Parathyroid adenoma (tissue), 2 donors: Measurements from ENCODE around the gene ADAM11.

Source experiments
- H2AFZ ChIP-seq: fragments of 300-600 bp; sonication (generic); one replicate; pipeline ENCODE4 v1.7.0; 2017; ENCODE audit warnings: antibody characterized with exemption, mild to moderate bottlenecking
- H3K27ac ChIP-seq: fragments of 300-600 bp; sonication (generic); one replicate; pipeline ENCODE4 v1.7.0; 2017
- H3K27me3 ChIP-seq: fragments of 300-600 bp; sonication (generic); one replicate; pipeline ENCODE4 v1.7.0; 2017; ENCODE audit warnings: low read length; ENCODE audit not compliant: control insufficient read depth, insufficient read depth
- H3K36me3 ChIP-seq: fragments of 300-600 bp; sonication (generic); one replicate; pipeline ENCODE4 v1.7.0; 2017; ENCODE audit warnings: low read length; ENCODE audit not compliant: control insufficient read depth, insufficient read depth
- H3K4me1 ChIP-seq: fragments of 300-600 bp; sonication (generic); one replicate; pipeline ENCODE4 v1.7.0; 2017; ENCODE audit warnings: control low read depth
- H3K4me2 ChIP-seq: fragments of 300-600 bp; sonication (generic); one replicate; pipeline ENCODE4 v1.7.0; 2017; ENCODE audit warnings: low read length
- H3K4me3 ChIP-seq: fragments of 300-600 bp; sonication (generic); one replicate; pipeline ENCODE4 v1.7.0; 2017; ENCODE audit warnings: low read depth, low read length
- H3K79me2 ChIP-seq: fragments of 300-600 bp; sonication (generic); one replicate; pipeline ENCODE4 v1.7.0; 2017; ENCODE audit warnings: control low read depth
- H3K9ac ChIP-seq: fragments of 300-600 bp; sonication (generic); one replicate; pipeline ENCODE4 v1.7.0; 2017; ENCODE audit warnings: mild to moderate bottlenecking
- H3K9me3 ChIP-seq: fragments of 300-600 bp; sonication (generic); one replicate; pipeline ENCODE4 v1.7.0; 2017; ENCODE audit warnings: low read length; ENCODE audit not compliant: control insufficient read depth
- TF ChIP-seq, protein P1 (sequence below): fragments of 300-600 bp; sonication (generic); IDR thresholded peaks from one replicate; pipeline ENCODE4 v1.7.0; 2017; ENCODE audit warnings: antibody characterized with exemption, mild to moderate bottlenecking
- donor health status: primary hyperparathyroidism.

The ADAM11 gene

DNA sequence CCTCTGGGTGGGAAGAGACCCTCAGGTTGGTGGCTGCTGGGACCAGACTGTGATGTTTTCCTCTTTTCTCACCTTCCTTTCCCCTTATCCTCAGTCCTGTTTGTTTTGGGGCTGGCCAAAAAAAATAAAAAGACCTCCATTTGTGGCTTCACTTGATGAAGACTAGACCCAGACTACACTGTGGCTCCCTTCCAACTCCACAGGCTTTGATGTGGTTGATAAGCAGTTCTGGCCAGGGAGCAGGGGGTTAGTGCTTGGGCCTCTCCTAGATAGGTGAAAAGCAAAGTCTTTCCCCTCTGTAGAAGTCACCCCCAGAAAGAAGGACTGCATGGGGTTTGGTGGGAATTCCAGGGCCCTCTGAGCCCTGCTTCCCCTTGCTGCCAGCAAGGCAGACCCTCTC, 11.2 kb upstream of the ADAM11 start:
- TF ChIP-seq, protein P1, sequence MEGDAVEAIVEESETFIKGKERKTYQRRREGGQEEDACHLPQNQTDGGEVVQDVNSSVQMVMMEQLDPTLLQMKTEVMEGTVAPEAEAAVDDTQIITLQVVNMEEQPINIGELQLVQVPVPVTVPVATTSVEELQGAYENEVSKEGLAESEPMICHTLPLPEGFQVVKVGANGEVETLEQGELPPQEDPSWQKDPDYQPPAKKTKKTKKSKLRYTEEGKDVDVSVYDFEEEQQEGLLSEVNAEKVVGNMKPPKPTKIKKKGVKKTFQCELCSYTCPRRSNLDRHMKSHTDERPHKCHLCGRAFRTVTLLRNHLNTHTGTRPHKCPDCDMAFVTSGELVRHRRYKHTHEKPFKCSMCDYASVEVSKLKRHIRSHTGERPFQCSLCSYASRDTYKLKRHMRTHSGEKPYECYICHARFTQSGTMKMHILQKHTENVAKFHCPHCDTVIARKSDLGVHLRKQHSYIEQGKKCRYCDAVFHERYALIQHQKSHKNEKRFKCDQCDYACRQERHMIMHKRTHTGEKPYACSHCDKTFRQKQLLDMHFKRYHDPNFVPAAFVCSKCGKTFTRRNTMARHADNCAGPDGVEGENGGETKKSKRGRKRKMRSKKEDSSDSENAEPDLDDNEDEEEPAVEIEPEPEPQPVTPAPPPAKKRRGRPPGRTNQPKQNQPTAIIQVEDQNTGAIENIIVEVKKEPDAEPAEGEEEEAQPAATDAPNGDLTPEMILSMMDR, result no peak

DNA sequence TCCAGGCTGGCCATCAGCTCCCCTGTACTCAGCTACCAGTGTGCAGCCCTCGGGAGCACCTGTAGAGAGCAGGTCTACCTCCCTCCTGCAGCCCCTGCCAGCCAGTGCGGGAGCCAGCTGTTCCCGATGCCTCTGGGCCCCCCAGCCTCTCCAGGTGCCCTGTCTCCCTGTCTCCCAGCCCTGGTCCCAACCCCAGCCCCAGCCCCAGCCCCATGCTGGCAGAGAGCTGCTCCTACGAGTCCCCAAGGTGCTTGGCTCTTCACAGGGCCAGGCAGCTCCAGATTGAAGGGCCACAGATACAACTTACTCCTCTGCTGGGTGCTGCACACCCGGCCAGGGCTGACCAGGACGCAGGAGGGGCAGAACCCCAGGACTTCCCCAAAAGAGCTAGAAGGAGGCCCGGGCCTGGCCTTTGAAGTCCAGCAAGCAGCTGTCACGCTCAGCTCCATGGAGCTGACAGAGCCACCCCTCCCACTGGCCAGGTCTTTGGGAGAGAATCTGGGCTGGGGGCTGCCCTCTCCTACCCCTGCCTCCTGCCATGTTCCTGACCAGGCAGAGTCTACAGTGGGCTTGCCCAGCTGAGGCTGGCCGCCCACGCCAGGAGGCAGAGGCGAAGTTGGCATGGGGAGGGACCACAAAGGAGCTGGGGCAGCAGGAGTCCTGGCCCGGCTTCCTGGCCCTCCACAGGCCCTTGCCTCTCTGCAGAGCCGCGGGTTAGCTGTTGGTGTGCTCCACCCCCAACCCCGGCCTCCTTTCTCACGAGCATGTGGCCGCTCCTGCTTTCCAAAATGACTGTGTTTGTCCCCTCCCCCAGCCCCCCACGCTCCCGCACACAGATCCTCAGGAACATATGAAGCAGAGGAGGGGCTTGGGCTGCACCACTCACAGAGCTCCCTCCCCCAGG, 9.5 kb upstream of the ADAM11 start:
- no peaks in the 10 kb centered on the region for H3K79me2 ChIP-seq
- no peak overlapping the region for H3K4me2 ChIP-seq
- H3K9ac ChIP-seq, result no peak overlapping the region
- TF ChIP-seq, protein P1, result no peak
- no peak overlapping the region for H2AFZ ChIP-seq
- H3K4me1 ChIP-seq, result no peaks in the 10 kb centered on the region
- no peak overlapping the region for H3K4me3 ChIP-seq
- no peaks in the 10 kb centered on the region for H3K36me3 ChIP-seq
- no peaks in the 10 kb centered on the region for H3K9me3 ChIP-seq
- H3K27me3 ChIP-seq, result no peaks in the 10 kb centered on the region
- no peak overlapping the region for H3K27ac ChIP-seq

More for the DNA sequence above, 11.2 kb upstream of the ADAM11 start:
- H3K36me3 ChIP-seq, result no peaks in the 10 kb centered on the region
- H3K9me3 ChIP-seq, result no peaks in the 10 kb centered on the region
- H3K4me2 ChIP-seq, result no peak overlapping the region
- H3K4me3 ChIP-seq, result no peak overlapping the region
- no peak overlapping the region for H3K9ac ChIP-seq
- H2AFZ ChIP-seq, result no peak overlapping the region
- no peaks in the 10 kb centered on the region for H3K4me1 ChIP-seq
- H3K27me3 ChIP-seq, result no peaks in the 10 kb centered on the region
- no peaks in the 10 kb centered on the region for H3K79me2 ChIP-seq
- H3K27ac ChIP-seq, result no peak overlapping the region

DNA sequence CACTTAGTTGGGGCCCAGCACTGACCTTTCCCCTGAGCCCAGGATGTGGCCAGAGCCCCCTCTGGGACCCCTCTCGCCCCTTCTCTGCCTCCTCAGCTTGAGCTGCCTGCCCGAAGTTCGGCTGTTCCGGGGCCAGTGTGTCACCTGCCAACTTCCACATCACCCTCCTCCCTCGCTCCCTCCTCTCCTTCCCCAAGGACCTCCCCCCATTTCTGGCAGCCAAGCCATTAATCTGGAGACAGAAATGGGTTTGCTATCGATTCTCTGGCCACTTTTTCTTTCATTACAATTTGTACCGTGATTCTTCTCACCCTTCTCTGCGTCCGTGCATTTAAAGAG, 8.8 kb upstream of the ADAM11 start:
- Histone ChIP-seq H3K27ac (no peak overlapping the region), H3K9ac (no peak overlapping the region), H3K27me3 (no peaks in the 10 kb centered on the region), H3K4me2 (no peak overlapping the region), H3K9me3 (no peaks in the 10 kb centered on the region), H3K36me3 (no peaks in the 10 kb centered on the region), H3K79me2 (no peaks in the 10 kb centered on the region), H3K4me1 (no peaks in the 10 kb centered on the region), H2AFZ (no peak overlapping the region), H3K4me3 (no peak overlapping the region)
- TF ChIP-seq, protein P1, result no peak

DNA sequence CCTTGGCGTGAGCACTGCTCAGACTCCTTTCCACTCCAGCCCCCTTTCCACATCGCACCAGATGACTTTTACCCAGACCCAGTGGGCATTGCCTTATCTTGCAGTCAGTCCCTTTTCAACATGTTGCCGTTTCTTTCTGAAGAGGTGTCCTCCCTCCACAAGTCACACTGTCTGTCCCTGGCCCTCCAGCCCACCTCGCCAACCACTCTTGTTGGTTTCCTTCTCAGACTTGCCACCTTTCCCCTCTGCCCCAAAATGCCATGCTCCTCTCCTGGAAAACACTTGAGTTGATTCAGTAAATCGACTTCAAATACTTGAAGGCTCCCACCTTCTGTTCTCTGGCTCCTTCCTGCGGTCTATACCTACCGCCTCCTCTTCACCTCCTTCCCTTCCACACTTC, 7.5 kb upstream of the ADAM11 start:
- Histone ChIP-seq H3K36me3 (no peaks in the 10 kb centered on the region), H3K27ac (no peak overlapping the region), H3K79me2 (no peaks in the 10 kb centered on the region), H2AFZ (no peak overlapping the region), H3K4me1 (no peaks in the 10 kb centered on the region), H3K4me3 (no peak overlapping the region), H3K27me3 (no peaks in the 10 kb centered on the region), H3K9ac (no peak overlapping the region), H3K9me3 (no peaks in the 10 kb centered on the region), H3K4me2 (no peak overlapping the region)
- TF ChIP-seq, protein P1, result no peak

DNA sequence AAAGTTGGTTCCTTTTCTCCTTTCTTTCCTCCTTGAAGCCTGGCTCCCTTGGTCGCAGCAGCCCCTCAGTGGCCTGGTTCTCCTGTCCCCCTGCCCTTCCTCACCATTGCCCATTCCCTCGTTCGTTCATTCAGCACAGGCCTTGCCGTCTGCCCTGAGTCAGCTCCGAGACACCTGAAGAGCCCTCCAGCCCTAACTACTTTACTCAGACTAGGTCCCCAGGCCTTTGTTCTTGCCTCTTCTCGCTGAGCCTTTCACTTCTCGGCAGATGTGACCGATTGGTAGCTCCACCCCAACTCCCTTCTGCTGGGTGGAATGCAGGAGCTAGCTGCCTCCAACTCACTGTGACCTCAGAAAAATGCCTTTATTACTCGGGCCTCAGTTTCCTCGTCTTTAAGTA, 7.0 kb upstream of the ADAM11 start:
- H3K79me2 ChIP-seq, result no peaks in the 10 kb centered on the region
- H3K9ac ChIP-seq, result no peak overlapping the region
- no peaks in the 10 kb centered on the region for H3K9me3 ChIP-seq
- H3K27me3 ChIP-seq, result no peaks in the 10 kb centered on the region
- no peaks in the 10 kb centered on the region for H3K4me1 ChIP-seq
- no peak overlapping the region for H3K4me3 ChIP-seq
- no peak overlapping the region for H3K27ac ChIP-seq
- H3K36me3 ChIP-seq, result no peaks in the 10 kb centered on the region
- TF ChIP-seq, protein P1, result no peak
- no peak overlapping the region for H2AFZ ChIP-seq
- no peak overlapping the region for H3K4me2 ChIP-seq
